Measurements from ENCODE around the gene TOE1.
"Not testable (repeated sequence)": the region's sequence is repeated elsewhere in the genome, so short reads cannot be mapped to it uniquely, and the experiment has no call there.

Gene TOE1

GRCh38 chr1:45354838-45355237 is 14.9 kb downstream of the TOE1 start:
- DNase-seq (ENCODE audit: extremely low read depth in 1 of 2, low read depth in 1 of 2): no peak

- no peak for DNase-seq (ENCODE audit: extremely low read depth in 1 of 2, low read depth in 1 of 2)
Measured at GRCh38 chr1:45355683-45356082, 15.7 kb downstream of the TOE1 start.

- no peak for DNase-seq (ENCODE audit: extremely low read depth in 1 of 2, low read depth in 1 of 2)
Measured at GRCh38 chr1:45356186-45356585, 16.2 kb downstream of the TOE1 start.

GRCh38 chr1:45359882-45360513 is 20.0 kb downstream of the TOE1 start:
- DNase-seq (ENCODE audit: extremely low read depth in 1 of 2, low read depth in 1 of 2): peak in 1 of 2 donors; percentile 20

GRCh38 chr1:45360981-45361380 is 21.0 kb downstream of the TOE1 start:
- not testable (repeated sequence) for DNase-seq (ENCODE audit: extremely low read depth in 1 of 2, low read depth in 1 of 2)

- no peak for DNase-seq (ENCODE audit: extremely low read depth in 1 of 2, low read depth in 1 of 2)
Measured at GRCh38 chr1:45364294-45364693, 24.3 kb downstream of the TOE1 start.

GRCh38 chr1:45365051-45365450 is 25.1 kb downstream of the TOE1 start:
- DNase-seq (ENCODE audit: extremely low read depth in 1 of 2, low read depth in 1 of 2): no peak

GRCh38 chr1:45370575-45370974 is 30.6 kb downstream of the TOE1 start:
- DNase-seq (ENCODE audit: extremely low read depth in 1 of 2, low read depth in 1 of 2): no peak

- no peak for DNase-seq (ENCODE audit: extremely low read depth in 1 of 2, low read depth in 1 of 2)
Measured at GRCh38 chr1:45373573-45373972, 33.6 kb downstream of the TOE1 start.

GRCh38 chr1:45375104-45376090 is 35.4 kb downstream of the TOE1 start:
- DNase-seq (ENCODE audit: extremely low read depth in 1 of 2, low read depth in 1 of 2): no peak

GRCh38 chr1:45378184-45378583 is 38.2 kb downstream of the TOE1 start:
- DNase-seq (ENCODE audit: extremely low read depth in 1 of 2, low read depth in 1 of 2): no peak

- no peak for DNase-seq (ENCODE audit: extremely low read depth in 1 of 2, low read depth in 1 of 2)
Measured at GRCh38 chr1:45379524-45379923, 39.6 kb downstream of the TOE1 start.

GRCh38 chr1:45380125-45380524 is 40.2 kb downstream of the TOE1 start:
- DNase-seq (ENCODE audit: extremely low read depth in 1 of 2, low read depth in 1 of 2): no peak

- DNase-seq (ENCODE audit: extremely low read depth in 1 of 2, low read depth in 1 of 2): no peak
Measured at GRCh38 chr1:45380730-45381129, 40.8 kb downstream of the TOE1 start.

GRCh38 chr1:45381243-45381642 is 41.3 kb downstream of the TOE1 start:
- no peak for DNase-seq (ENCODE audit: extremely low read depth in 1 of 2, low read depth in 1 of 2)

- DNase-seq (ENCODE audit: extremely low read depth in 1 of 2, low read depth in 1 of 2): no peak
Measured at GRCh38 chr1:45383191-45383590, 43.2 kb downstream of the TOE1 start.

- DNase-seq (ENCODE audit: extremely low read depth in 1 of 2, low read depth in 1 of 2): not testable (repeated sequence)
Measured at GRCh38 chr1:45384213-45384612, 44.2 kb downstream of the TOE1 start.

- no peak for DNase-seq (ENCODE audit: extremely low read depth in 1 of 2, low read depth in 1 of 2)
Measured at GRCh38 chr1:45385302-45385701, 45.3 kb downstream of the TOE1 start.

GRCh38 chr1:45386219-45386618 is 46.2 kb downstream of the TOE1 start:
- DNase-seq (ENCODE audit: extremely low read depth in 1 of 2, low read depth in 1 of 2): no peak

Data from stimulated activated CD8-positive, alpha-beta memory T cell treated with anti-CD3 and anti-CD28 coated beads, Interleukin-7, amount 100 ng/mL, for 48 hours (primary cell).